ENCODE results near the gene TRIM7.
"Not testable (repeated sequence)": the region's sequence is repeated elsewhere in the genome, so short reads cannot be mapped to it uniquely, and the experiment has no call there.

TRIM7 gene

GRCh38 chr5:181232593-181232992, 27.6 kb upstream of the TRIM7 start:
- no peak for DNase-seq

- DNase-seq: no peak
Measured at GRCh38 chr5:181231432-181231831, 26.4 kb upstream of the TRIM7 start.

- DNase-seq: no peak
Measured at GRCh38 chr5:181230551-181230950, 25.6 kb upstream of the TRIM7 start.

GRCh38 chr5:181229996-181230395, 25.0 kb upstream of the TRIM7 start:
- no peak for DNase-seq

- no peak for DNase-seq
Measured at GRCh38 chr5:181224390-181225229, 19.6 kb upstream of the TRIM7 start.

GRCh38 chr5:181223729-181224389, 18.9 kb upstream of the TRIM7 start:
- DNase-seq: no peak

GRCh38 chr5:181223058-181223728, 18.2 kb upstream of the TRIM7 start, which contains the start of gene TRIM41:
Gene TRIM41, plus strand, starts transcription at chr5:181223281. Its CDS starts 719 bp downstream, at chr5:181224000.
- no peak for DNase-seq

- no peak for DNase-seq
Measured at GRCh38 chr5:181222630-181223057, 17.6 kb upstream of the TRIM7 start.

- no peak for DNase-seq
Measured at GRCh38 chr5:181221792-181222629, 17.0 kb upstream of the TRIM7 start.

- no peak for DNase-seq
Measured at GRCh38 chr5:181221105-181221791, 16.3 kb upstream of the TRIM7 start.

- DNase-seq: no peak
Measured at GRCh38 chr5:181220178-181220515, 15.2 kb upstream of the TRIM7 start.

- no peak for DNase-seq
Measured at GRCh38 chr5:181219262-181220177, 14.5 kb upstream of the TRIM7 start.

GRCh38 chr5:181218795-181219124, 13.8 kb upstream of the TRIM7 start:
- no peak for DNase-seq

GRCh38 chr5:181217803-181218062, 12.7 kb upstream of the TRIM7 start:
- DNase-seq: no peak

- no peak for DNase-seq
Measured at GRCh38 chr5:181217111-181217802, 12.3 kb upstream of the TRIM7 start.

GRCh38 chr5:181215997-181216989, 11.3 kb upstream of the TRIM7 start:
- DNase-seq: no peak

- not testable (repeated sequence) for DNase-seq
Measured at GRCh38 chr5:181214249-181214648, 9.3 kb upstream of the TRIM7 start.

GRCh38 chr5:181212934-181213333, 7.9 kb upstream of the TRIM7 start:
- DNase-seq: no peak

GRCh38 chr5:181212080-181212479, 7.1 kb upstream of the TRIM7 start:
- no peak for DNase-seq

- no peak for DNase-seq
Measured at GRCh38 chr5:181211208-181211607, 6.2 kb upstream of the TRIM7 start.

All from NCI-H510A treated with DMSO at 0.1 percent for 48 hours (cell line).